H1 (cell line): ENCODE data around the gene SLC16A6. TPM values are rescaled to one million over a fixed set of nuclear protein-coding genes. Genes with fewer than 3 reads are reported as not detected.
"Not testable (repeated sequence)": the region's sequence is repeated elsewhere in the genome, so short reads cannot be mapped to it uniquely, and the experiment has no call there.

Experiments
- CTCF ChIA-PET: fragments of 300-600 bp; sonication (Branson Sonifier 250); formaldehyde crosslinking; loops from one replicate; lab custom pipeline; 2021; ENCODE audit not compliant: partially characterized antibody; lab: Charles Lee
- POLR2A ChIA-PET: fragments of 300-600 bp; sonication (Branson Sonifier 250); formaldehyde crosslinking; loops from one replicate; lab custom pipeline; 2021; ENCODE audit warnings: inconsistent platforms; ENCODE audit not compliant: partially characterized antibody; lab: Charles Lee
- DNase-seq, 2 experiments: peaks; one replicate each; pipeline versions ENCODE4 v3.0.0 to v3.0.0-alpha.2; 2010 to 2022; ENCODE audit warnings: low spot score in 2 of 2, low read depth in 1 of 2, mixed read lengths in 1 of 2
- FAIRE-seq: peaks from 2 replicates; lab custom pipeline; 2011; peaks lifted over from hg19 to GRCh38; lab: Jason Lieb, UNC
- H2AFZ ChIP-seq: 2 replicates; pipeline ENCODE4 v1.8.1; 2012; ENCODE audit warnings: low read length, inconsistent platforms
- H2AK5ac ChIP-seq: 2 replicates; pipeline ENCODE4 v1.6.1; 2013; ENCODE audit warnings: low read depth, low read length
- H2BK120ac ChIP-seq: replicated peaks from 2 replicates; pipeline ENCODE3; 2013; ENCODE audit warnings: low read depth, low read length, inconsistent platforms
- H2BK12ac ChIP-seq: 2 replicates; pipeline ENCODE4 v1.6.1; 2013; ENCODE audit warnings: low read depth, low read length
- H2BK15ac ChIP-seq: 2 replicates; pipeline ENCODE4 v1.6.1; 2013; ENCODE audit warnings: low read length
- H2BK20ac ChIP-seq: 2 replicates; pipeline ENCODE4 v1.6.1; 2013; ENCODE audit warnings: low read length
- H2BK5ac ChIP-seq: 2 replicates; pipeline ENCODE4 v1.6.1; 2013; ENCODE audit warnings: low read depth, low read length
- H3K14ac ChIP-seq: 2 replicates; pipeline ENCODE4 v1.6.1; 2013; ENCODE audit warnings: inconsistent platforms; ENCODE audit not compliant: insufficient read length
- H3K18ac ChIP-seq: 2 replicates; pipeline ENCODE4 v1.6.1; 2013; ENCODE audit warnings: low read length; ENCODE audit errors: extremely low read depth
- H3K23ac ChIP-seq: 2 replicates; pipeline ENCODE4 v1.6.1; 2013; ENCODE audit warnings: inconsistent platforms; ENCODE audit not compliant: insufficient read length
- H3K23me2 ChIP-seq: 2 replicates; pipeline ENCODE4 v1.6.1; 2013; ENCODE audit warnings: low read depth, low read length
- H3K27ac ChIP-seq: 2 replicates; pipeline ENCODE4 v1.6.1; 2011; ENCODE audit warnings: low read depth, low read length, inconsistent platforms
- H3K27me3 ChIP-seq, 4 experiments: replicated peaks in 1 of 4; 1 replicate in 1 of 4; 2 replicates in 3 of 4; pipeline versions ENCODE4 v1.6.1 to v1.8.1; 2011 to 2013; ENCODE audit warnings: low read length in 3 of 4, mild to moderate bottlenecking in 3 of 4, inconsistent platforms in 2 of 4, mixed read lengths in 2 of 4, moderate library complexity in 1 of 4; ENCODE audit not compliant: control insufficient read depth in 3 of 4, insufficient read depth in 3 of 4; ENCODE audit errors: extremely low read depth in 1 of 4
- H3K36me3 ChIP-seq, 4 experiments: 2 replicates each; pipeline versions ENCODE4 v1.6.1 to v1.8.1; 2011 to 2013; ENCODE audit warnings: mild to moderate bottlenecking in 4 of 4, low read length in 3 of 4, moderate library complexity in 2 of 4, control low read depth in 1 of 4, inconsistent platforms in 1 of 4; ENCODE audit not compliant: insufficient read depth in 4 of 4, control insufficient read depth in 2 of 4
- H3K4ac ChIP-seq: replicated peaks from 2 replicates; pipeline ENCODE3; 2013; ENCODE audit warnings: low read length, low read depth, mixed read lengths, inconsistent platforms; ENCODE audit not compliant: insufficient read length
- H3K4me1 ChIP-seq, 4 experiments: replicated peaks in 1 of 4; 1 replicate in 1 of 4; 2 replicates in 3 of 4; pipeline versions ENCODE4 v1.6.1 to v1.8.1; 2011 to 2013; ENCODE audit warnings: low read length in 3 of 4, inconsistent platforms in 2 of 4, mixed read lengths in 1 of 4; ENCODE audit not compliant: insufficient read depth in 4 of 4, control insufficient read depth in 3 of 4
- H3K4me2 ChIP-seq, 2 experiments: 2 replicates each; pipeline versions ENCODE4 v1.6.1 to v1.8.1; 2011 to 2013; ENCODE audit warnings: low read depth in 2 of 2, low read length in 2 of 2, control low read depth in 1 of 2, inconsistent platforms in 1 of 2, mild to moderate bottlenecking in 1 of 2; ENCODE audit not compliant: insufficient read depth in 1 of 2
- H3K4me3 ChIP-seq, 4 experiments: fragments of 200-600, 300-600 bp in 1 of 4; sonication (generic), shearing (Covaris generic), sonication (Bioruptor Twin) in 1 of 4; 2 replicates each; pipeline versions ENCODE4 v1.5.1 to v1.8.1; 2011 to 2016; ENCODE audit warnings: low read length in 4 of 4, low read depth in 3 of 4, control low read depth in 2 of 4, inconsistent platforms in 2 of 4, mild to moderate bottlenecking in 2 of 4, mixed read lengths in 1 of 4, moderate library complexity in 1 of 4; ENCODE audit not compliant: insufficient read depth in 2 of 4; ENCODE audit errors: extremely low read depth in 1 of 4
- H3K56ac ChIP-seq: replicated peaks from 2 replicates; pipeline ENCODE3; 2013; ENCODE audit warnings: low read depth, mild to moderate bottlenecking, mixed read lengths, low read length, inconsistent platforms; ENCODE audit not compliant: insufficient read length
- H3K79me1 ChIP-seq: 2 replicates; pipeline ENCODE4 v1.6.1; 2013; ENCODE audit warnings: low read depth, low read length, control low read depth
- H3K79me2 ChIP-seq, 2 experiments: 2 replicates each; pipeline versions ENCODE4 v1.6.1 to v1.8.1; 2012 to 2013; ENCODE audit warnings: low read length in 2 of 2, mild to moderate bottlenecking in 2 of 2, inconsistent platforms in 1 of 2; ENCODE audit not compliant: insufficient read depth in 2 of 2, control insufficient read depth in 1 of 2
- H3K9ac ChIP-seq, 4 experiments: replicated peaks in 1 of 4; 1 replicate in 1 of 4; 2 replicates in 3 of 4; pipeline versions ENCODE4 v1.6.1 to v1.8.1; 2011 to 2013; ENCODE audit warnings: low read depth in 3 of 4, low read length in 3 of 4, control low read depth in 2 of 4, mild to moderate bottlenecking in 2 of 4, moderate library complexity in 2 of 4, inconsistent platforms in 1 of 4; ENCODE audit errors: extremely low read depth in 1 of 4
- H3K9me3 ChIP-seq, 2 experiments: 2 replicates each; pipeline versions ENCODE4 v1.6.1 to v1.8.1; 2012 to 2013; ENCODE audit warnings: mild to moderate bottlenecking in 2 of 2, moderate library complexity in 2 of 2, control low read depth in 1 of 2, inconsistent platforms in 1 of 2, low read depth in 1 of 2, low read length in 1 of 2, mixed read lengths in 1 of 2; ENCODE audit not compliant: insufficient read depth in 2 of 2
- H4K20me1 ChIP-seq, 2 experiments: replicated peaks in 1 of 2; 2 replicates each; pipeline versions ENCODE3 to v1.8.1; 2011 to 2013; ENCODE audit warnings: inconsistent platforms in 2 of 2, low read length in 2 of 2, mild to moderate bottlenecking in 1 of 2; ENCODE audit not compliant: insufficient read depth in 2 of 2, control insufficient read depth in 1 of 2
- H4K5ac ChIP-seq: 2 replicates; pipeline ENCODE4 v1.6.1; 2013; ENCODE audit warnings: low read length, low read depth, mixed read lengths, inconsistent platforms; ENCODE audit not compliant: insufficient read length
- H4K8ac ChIP-seq: 2 replicates; pipeline ENCODE4 v1.8.0; 2013; ENCODE audit warnings: mild to moderate bottlenecking, moderate library complexity, low read length, inconsistent platforms; ENCODE audit not compliant: insufficient read depth; ENCODE audit errors: extremely low read depth
- H4K91ac ChIP-seq: replicated peaks from 2 replicates; pipeline ENCODE3; 2013; ENCODE audit warnings: low read length, mixed read lengths, inconsistent platforms; ENCODE audit not compliant: insufficient read length
- WGBS, 2 experiments: shearing (Covaris generic) in 1 of 2; methylation state at CpG; one replicate each; pipeline versions ENCODE4 v1.1.6 to v1.1.7; 2013 to 2015; ENCODE audit warnings: low lambda C conversion rate in 2 of 2, mixed read lengths in 2 of 2, inconsistent platforms in 1 of 2, low coverage in 1 of 2, missing lambda C conversion rate in 1 of 2; ENCODE audit not compliant: insufficient replicate concordance in 2 of 2, insufficient coverage in 1 of 2, insufficient read length in 1 of 2; ENCODE audit errors: extremely low coverage in 1 of 2, missing lambda C conversion rate in 1 of 2; 5-methylcytosine and 5-hydroxymethylcytosine counted together
- polyA plus RNA-seq, 7 experiments: library from polyadenylated mRNA; depleted of rRNA in 3 of 7; stranded (reverse) in 5 of 7; unstranded in 2 of 7; fragments of >200 nt in 5 of 7; fragments of 200-250 nt in 2 of 7; gene quantifications; 1 replicate in 5 of 7; 2 replicates in 1 of 7; 4 replicates in 1 of 7; pipeline versions ENCODE4 v1.2.1 to v1.2.3, GENCODE V29; 2011 to 2013; ENCODE audit warnings: missing spikeins in 2 of 7, mixed read lengths in 2 of 7
- total RNA-seq: library from RNA; stranded (reverse); fragmentation: NEBNext Ultra II Directional; extraction: Animal tissue kit (Norgen Biotek cat#: 25700); gene quantifications from 2 replicates; pipeline ENCODE4 v1.2.1, GENCODE V29; 2021

Gene SLC16A6
- total and polyA plus RNA-seq, 2 of the 8 experiments (the other 6 are each of a cell fraction or from before 2014, with no cell fraction given): 0.17 to 0.22 TPM

- H3K79me2 ChIP-seq, H3K4me1 ChIP-seq, H3K27ac ChIP-seq, H2AK5ac ChIP-seq, H4K20me1 ChIP-seq, H3K23ac ChIP-seq, H2BK12ac ChIP-seq, FAIRE-seq, DNase-seq, H2BK5ac ChIP-seq, H4K8ac ChIP-seq, H3K56ac ChIP-seq, H2AFZ ChIP-seq, POLR2A ChIA-PET, H3K36me3 ChIP-seq, H3K27me3 ChIP-seq, H3K79me1 ChIP-seq, H2BK120ac ChIP-seq, H3K14ac ChIP-seq, H4K91ac ChIP-seq, H2BK15ac ChIP-seq, H3K9ac ChIP-seq, H3K9me3 ChIP-seq, H2BK20ac ChIP-seq, H3K4me3 ChIP-seq, H3K4ac ChIP-seq, H3K23me2 ChIP-seq, H4K5ac ChIP-seq, H3K18ac ChIP-seq, H3K4me2 ChIP-seq: not testable (repeated sequence)
- WGBS, 2 experiments: 91% methylated on average over 2 of the region's 2 CpGs; no CpG with 5 or more reads in 1 of the 2 experiments
- CTCF ChIA-PET: interaction anchor here (0.9 to 1.1 kb wide), 2 partner anchors 19 to 34 kb away, joined by 3 read pairs; no protein-coding TSS in a partner anchor
These were observed 70.7 kb downstream of the SLC16A6 start for GRCh38 chr17:68220186-68220585.

- 93% methylated on average over 5 of the region's 5 CpGs; no CpG with 5 or more reads in 1 of the 2 experiments for WGBS, 2 experiments
- CTCF ChIA-PET: interaction anchor here (0.9 to 1.4 kb wide), 3 partner anchors 19 to 36 kb away, joined by 3 read pairs; no protein-coding TSS in a partner anchor
- FAIRE-seq: not testable (repeated sequence)
These were observed 71.5 kb downstream of the SLC16A6 start for GRCh38 chr17:68219429-68219828.

More at GRCh38 chr17:68219429-68219828, 71.5 kb downstream of the SLC16A6 start:
- H3K23ac ChIP-seq, H3K4me1 ChIP-seq, DNase-seq, H3K14ac ChIP-seq, H2BK5ac ChIP-seq, H2AK5ac ChIP-seq, H2AFZ ChIP-seq, H3K18ac ChIP-seq, H4K5ac ChIP-seq, H3K23me2 ChIP-seq, H3K36me3 ChIP-seq, H3K4ac ChIP-seq, H3K27me3 ChIP-seq, H3K4me3 ChIP-seq, H3K79me2 ChIP-seq, H4K20me1 ChIP-seq, H2BK15ac ChIP-seq, H3K27ac ChIP-seq, H3K4me2 ChIP-seq, H3K9me3 ChIP-seq, H3K56ac ChIP-seq, H2BK120ac ChIP-seq, H4K8ac ChIP-seq, POLR2A ChIA-PET, H2BK20ac ChIP-seq, H4K91ac ChIP-seq, H3K79me1 ChIP-seq, H3K9ac ChIP-seq, H2BK12ac ChIP-seq: not testable (repeated sequence)
